22Rv1 (cell line): ENCODE data around the gene MED25.

Experiments
- H3K27ac ChIP-seq: fragments of 450-650 bp; 2 replicates; pipeline ENCODE4 v1.5.1; 2017
- CTCF ChIP-seq: fragments of 450-650 bp; IDR thresholded peaks from 2 replicates; pipeline ENCODE4 v1.5.1; 2017; ENCODE audit warnings: mild to moderate bottlenecking
- ZFX ChIP-seq: fragments of 450-650 bp; IDR thresholded peaks from 2 replicates; pipeline ENCODE4 v1.6.1; 2017; ENCODE audit warnings: antibody characterized with exemption, borderline replicate concordance

The MED25 gene

GRCh38 chr19:49790866-49791265, 27.2 kb upstream of the MED25 start:
- no peak overlapping the region for H3K27ac ChIP-seq
- TF ChIP-seq CTCF (no peak), ZFX (no peak)

GRCh38 chr19:49791776-49792445, 26.2 kb upstream of the MED25 start:
- H3K27ac ChIP-seq, result no peak overlapping the region
- TF ChIP-seq CTCF (no peak), ZFX (no peak)

GRCh38 chr19:49792829-49793560, 25.1 kb upstream of the MED25 start:
- no peak overlapping the region for H3K27ac ChIP-seq
- TF ChIP-seq ZFX, result no peak

- H3K27ac ChIP-seq, result no peak overlapping the region
- TF ChIP-seq ZFX (no peak), CTCF (no peak)
Measured at GRCh38 chr19:49793561-49793840, 24.6 kb upstream of the MED25 start.

- no peak for TF ChIP-seq CTCF
- TF ChIP-seq ZFX, result no peak
Measured at GRCh38 chr19:49795615-49796014, 22.5 kb upstream of the MED25 start.

GRCh38 chr19:49798574-49798973, 19.5 kb upstream of the MED25 start:
- H3K27ac ChIP-seq, result no peak overlapping the region
- TF ChIP-seq ZFX (no peak), CTCF (no peak)

More at GRCh38 chr19:49795615-49796014, 22.5 kb upstream of the MED25 start:
- no peak overlapping the region for H3K27ac ChIP-seq

GRCh38 chr19:49799271-49799797, 18.8 kb upstream of the MED25 start:
- no peak for TF ChIP-seq CTCF
- no peak for TF ChIP-seq ZFX
- no peak overlapping the region for H3K27ac ChIP-seq
